GM20431 (cell line): ENCODE results near the gene PBX3.
"Not testable (repeated sequence)": the region's sequence is repeated elsewhere in the genome, so short reads cannot be mapped to it uniquely, and the experiment has no call there.

Experiments used
- in situ Hi-C: fragments of 300-500 bp; cut with MseI, MboI; formaldehyde crosslinking; loops from one replicate; pipeline ENCODE4 v1.15.0; 2020; ENCODE audit warnings: low sequenced_read_pairs; ENCODE audit not compliant: unreplicated experiment

PBX3 gene

DNA sequence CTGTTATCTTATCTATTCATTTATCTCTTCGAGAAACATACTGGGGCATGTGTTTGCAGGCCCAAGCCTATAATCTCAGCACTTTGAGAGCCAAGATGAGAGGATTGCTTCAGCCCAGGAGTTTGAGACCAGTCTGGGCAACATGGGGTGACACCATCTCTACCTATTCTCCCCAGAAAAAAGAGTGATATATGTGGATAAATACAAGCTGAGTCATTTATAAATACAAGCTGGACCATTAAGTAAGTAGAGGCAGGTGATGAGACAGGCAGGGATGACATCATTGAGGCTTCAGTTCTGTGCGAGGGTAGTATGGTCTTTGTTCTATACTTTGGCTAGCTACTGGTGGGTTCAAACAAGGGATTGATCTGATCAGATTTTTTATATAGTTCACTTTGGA lies 25.6 kb downstream of the PBX3 start:
- in situ Hi-C loops, result no loop called here

DNA sequence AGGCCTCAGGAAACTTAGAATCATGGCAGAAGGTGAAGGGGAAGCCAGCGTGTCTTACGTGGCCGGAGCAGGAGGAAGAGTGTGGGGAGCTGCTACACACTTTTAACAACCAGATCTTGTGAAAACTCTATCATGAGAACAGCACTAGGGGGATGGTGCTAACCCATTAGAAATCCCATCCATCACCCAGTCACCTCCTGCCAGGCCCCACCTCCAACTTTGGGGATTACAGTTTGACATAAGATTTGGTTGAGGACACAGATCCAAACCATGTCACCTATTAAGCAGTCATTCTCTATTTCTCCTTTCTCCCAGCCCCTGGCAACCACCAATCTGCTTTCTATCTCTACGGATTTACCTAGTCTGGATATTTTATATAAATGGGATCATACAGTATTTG lies 26.9 kb downstream of the PBX3 start:
- in situ Hi-C loops, result no loop called here

DNA sequence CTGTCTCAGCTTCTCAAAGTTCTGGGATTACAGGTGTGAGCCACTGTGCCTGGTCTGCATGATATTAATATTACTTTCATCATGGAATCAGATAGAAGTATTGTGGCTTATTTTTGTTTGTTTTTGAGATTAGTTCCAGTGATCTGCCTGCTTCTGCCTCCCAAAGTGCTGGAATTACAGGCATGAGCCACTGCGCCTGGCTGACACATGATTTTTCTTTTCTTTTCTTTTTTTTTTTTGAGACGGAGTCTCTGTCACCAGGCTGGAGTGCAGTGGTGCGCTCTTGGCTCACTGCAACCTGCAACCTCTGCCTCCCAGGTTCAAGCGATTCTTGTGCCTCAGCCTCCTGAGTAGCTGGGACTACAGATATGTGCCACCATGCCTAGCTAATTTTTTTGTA lies 29.6 kb downstream of the PBX3 start:
- in situ Hi-C loops, result not testable (repeated sequence)

DNA sequence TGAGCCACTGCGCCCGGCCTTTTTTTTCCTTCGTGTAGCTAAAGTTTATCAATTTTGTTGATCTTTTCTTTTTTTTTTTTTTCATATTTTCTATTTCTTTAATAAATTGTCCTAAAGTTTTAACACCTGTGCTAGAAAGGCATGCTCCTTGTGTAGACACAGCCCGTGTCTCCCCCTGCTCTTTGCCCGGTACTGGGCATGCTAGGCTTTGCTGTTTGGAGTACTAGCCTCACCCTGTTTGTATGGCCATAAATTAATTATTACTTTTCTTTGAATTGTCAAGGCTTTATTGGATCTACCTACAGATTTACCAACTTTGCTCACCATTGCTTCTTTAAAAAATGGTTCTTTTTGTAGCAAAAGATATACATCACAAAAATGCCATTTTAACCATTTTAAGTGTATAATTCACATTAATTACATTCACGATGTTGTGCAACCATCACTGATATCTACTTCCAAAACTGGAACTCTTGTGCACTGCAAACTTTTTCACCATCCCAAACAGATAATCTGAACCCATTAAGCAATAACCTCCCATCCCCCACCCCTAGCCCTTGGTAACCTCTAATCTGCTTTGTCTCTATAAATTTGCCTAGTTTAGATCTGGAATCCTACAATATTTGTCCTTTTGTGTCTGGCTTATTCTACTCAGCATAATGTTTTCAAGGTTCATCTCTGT lies 31.5 kb downstream of the PBX3 start:
- in situ Hi-C loops, result not testable (repeated sequence)

DNA sequence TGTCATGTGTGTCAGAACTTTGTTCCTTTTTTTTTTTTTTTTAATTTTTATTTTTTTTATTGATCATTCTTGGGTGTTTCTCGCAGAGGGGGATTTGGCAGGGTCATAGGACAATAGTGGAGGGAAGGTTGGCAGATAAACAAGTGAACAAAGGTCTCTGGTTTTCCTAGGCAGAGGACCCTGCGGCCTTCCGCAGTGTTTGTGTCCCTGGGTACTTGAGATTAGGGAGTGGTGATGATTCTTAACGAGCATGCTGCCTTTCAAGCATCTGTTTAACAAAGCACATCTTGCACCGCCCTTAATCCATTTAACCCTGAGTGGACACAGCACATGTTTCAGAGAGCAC lies 32.0 kb downstream of the PBX3 start:
- in situ Hi-C loops, result not testable (repeated sequence)

DNA sequence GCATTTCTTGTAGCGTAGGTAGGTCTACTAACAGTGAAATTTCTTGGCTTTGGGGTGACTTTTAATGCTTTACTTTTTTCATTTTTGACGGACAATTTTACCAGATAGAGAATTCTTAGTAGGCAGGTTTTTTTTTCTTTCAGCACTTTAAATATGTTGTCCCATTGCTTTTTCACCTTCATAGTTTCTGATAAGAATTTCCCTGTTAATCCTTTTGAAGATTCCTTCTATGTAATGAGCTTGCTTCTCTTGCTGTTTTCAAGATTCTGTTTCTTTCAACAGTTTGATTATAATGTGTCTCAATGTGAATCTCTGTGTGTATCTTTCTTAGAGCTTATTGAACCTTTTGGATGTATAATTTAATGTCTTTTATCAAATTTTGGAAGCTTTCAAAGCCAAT lies 35.5 kb downstream of the PBX3 start:
- in situ Hi-C loops, result no loop called here

DNA sequence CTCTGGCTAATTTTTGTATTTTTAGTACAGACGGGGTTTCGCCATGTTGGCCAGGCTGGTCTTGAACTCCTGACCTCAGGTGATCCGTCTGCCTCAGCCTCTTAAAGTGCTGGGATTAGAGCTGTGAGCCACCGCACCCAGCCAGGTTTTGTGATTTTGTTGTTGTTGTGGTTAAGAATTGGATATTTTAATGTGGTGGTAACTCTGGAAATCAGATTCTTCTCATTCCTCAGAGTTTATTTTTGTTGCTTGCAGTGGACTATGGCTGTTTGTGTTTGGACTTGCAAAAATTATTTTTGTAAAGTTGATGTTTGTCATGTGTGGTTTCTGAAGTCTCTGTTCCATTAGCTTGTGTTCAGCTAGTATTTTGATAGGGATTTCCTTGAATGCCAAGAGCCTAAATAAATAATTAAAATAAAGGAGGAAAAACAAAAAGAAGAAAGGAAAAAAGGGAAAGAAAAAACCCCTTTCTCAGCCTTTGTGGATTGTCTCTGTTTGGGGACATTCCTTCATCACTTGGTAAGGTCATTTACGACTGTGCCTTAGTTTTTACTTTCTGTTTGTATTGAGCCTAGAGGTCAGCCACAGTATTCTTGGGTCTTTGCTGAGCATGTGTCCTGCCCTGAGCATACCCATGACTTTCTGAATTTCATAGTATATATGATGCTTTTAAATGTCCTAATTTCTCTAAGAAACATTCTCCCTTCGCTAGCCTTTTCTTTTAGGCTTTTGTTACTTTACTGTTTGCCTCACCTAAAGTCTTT lies 37.3 kb downstream of the PBX3 start:
- in situ Hi-C loops, result no loop called here

DNA sequence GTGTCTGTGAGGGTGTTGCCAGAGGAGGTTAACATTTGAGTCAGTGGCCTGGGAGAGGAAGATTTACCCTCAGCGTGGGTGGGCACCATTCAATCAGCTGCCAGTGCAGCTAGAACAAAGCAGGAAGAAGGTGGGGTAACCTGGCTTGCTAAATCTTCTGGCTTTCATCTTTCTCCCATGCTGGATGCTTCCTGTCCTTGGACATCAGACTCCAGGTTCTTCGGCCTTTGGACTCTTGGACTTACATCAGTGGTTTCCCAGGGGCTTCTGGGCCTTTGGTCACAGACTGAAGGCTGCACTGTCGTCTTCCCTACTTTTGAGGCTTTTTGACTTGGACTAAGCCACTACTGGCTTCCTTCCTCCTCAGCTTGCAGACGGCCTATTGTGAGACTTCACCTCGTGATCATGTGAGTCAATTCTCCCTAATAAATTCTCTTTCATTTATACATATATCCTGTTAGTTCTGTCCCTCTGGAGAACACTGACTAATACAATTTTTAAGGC lies 38.1 kb downstream of the PBX3 start:
- in situ Hi-C loops, result no loop called here

DNA sequence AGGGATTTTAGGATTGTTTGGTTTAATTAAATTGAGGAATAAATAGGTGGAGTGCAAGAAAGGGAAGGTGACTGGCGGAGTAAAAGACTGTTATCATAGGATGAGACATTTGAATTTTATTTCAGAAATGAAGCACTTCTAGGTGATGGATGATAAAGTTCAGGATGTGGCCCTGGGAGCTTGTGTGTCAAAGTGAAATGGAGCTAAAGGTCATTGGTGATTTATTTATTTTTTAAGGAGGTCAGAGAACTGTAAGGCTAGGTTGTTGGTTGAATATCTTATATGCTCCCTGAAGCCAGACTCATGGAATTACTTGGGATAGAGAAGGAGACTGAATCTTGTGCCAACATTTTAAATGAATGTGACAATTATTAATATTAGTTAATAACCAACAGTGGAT lies 40.5 kb downstream of the PBX3 start:
- in situ Hi-C loops, result no loop called here

DNA sequence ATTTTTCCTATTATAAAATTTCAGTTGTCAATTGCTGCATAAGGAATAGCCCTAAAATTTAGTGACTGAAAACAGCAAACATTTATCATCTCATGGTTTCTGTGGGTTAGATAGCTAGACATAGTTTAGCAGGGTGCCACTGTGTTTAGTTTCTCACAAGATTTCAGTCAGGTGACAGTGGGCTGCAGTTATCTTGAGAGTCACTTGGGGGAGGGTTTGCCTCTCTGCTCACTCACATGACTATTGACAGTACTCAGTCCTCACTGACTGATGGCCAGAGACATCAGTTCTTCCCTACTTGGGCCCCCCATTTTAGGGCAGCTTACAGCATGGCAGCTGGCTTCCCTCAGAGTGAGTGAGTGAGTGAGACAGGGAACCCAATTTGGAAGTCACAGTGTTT lies 42.0 kb downstream of the PBX3 start:
- in situ Hi-C loops, result no loop called here

DNA sequence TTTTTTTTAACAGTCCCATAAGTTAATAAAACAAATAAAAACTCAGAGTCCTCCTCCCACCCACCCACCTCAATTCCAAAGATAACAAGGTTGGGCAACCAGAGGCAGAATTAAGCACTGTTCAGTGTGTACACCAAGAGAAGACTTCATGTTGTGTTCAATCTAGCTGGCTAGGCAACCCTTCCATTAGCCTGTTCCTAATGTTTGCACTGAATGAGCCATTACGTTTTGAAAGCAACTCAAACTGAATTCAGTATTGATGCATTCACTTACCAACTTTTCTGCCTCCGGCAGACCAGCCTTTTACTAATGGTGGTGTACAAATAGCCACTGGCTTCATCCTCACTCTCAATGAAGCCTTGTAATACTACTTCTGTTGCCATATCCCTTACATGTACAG lies 47.5 kb downstream of the PBX3 start:
- in situ Hi-C loops, result no loop called here

DNA sequence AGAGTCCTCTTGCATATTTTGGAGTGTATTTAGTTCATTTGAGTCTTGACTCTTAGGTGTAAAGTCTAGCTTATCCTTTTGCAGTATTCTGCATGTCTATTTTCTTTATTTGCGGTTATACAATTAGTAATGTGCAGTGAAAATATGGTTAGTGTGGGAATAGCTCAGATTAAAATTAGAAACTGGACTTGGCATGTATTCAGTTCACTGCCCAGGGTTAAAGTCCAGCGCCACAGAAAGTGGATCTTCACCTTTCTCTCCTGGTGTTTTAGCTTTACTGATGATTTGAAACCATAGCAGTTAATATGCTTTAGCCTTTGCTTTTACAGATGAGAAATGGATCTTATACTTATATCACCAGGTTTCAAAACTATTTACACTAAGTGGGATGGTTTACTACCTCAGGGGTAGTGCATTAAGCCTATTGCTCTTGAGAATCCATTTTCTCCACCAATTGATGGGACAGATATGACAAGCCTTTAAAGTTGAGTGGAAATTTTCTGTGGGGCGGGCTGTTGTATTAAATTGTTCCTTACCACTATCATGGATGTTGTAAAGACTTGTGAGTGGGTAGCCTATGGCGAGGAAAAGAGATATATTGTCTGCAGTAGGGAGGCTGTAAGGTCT lies 48.9 kb downstream of the PBX3 start:
- in situ Hi-C loops, result no loop called here

DNA sequence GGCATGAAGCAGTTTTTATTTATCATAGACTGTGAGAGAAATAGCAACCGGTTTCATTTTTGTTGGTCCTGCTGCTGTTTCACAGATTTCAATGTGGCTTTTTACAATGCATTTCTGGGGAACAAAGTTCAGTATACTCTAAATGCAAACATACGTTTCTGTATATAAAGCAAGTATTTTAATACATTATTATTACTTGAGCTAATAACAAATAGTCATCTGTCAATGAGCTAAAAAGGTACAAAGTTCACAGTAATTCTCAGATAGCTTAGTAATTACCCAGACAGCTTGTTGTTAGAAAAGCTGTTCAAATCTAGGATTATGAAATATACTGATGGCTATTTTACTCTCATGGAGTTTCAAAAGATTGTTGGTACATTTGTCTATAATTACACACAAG lies 50.8 kb downstream of the PBX3 start:
- in situ Hi-C loops, result no loop called here

DNA sequence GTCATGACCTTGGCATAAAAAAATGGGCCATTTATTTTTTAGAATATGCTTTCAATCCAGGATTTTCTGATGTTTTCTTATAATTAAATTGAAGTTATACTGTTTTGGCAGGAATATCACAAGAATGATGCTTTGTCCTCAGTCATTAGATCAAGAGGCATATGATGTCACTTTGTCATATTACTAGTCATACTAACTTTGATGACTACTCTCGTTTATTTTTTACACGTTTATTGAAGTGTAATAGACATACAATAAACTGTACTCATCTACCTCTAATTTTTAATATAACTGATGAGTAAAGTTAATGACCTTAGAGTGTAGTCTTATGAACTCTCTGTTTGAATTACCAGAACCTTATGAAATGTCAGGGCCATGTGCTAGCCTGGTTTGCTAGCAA lies 56.4 kb downstream of the PBX3 start:
- in situ Hi-C loops, result no loop called here

DNA sequence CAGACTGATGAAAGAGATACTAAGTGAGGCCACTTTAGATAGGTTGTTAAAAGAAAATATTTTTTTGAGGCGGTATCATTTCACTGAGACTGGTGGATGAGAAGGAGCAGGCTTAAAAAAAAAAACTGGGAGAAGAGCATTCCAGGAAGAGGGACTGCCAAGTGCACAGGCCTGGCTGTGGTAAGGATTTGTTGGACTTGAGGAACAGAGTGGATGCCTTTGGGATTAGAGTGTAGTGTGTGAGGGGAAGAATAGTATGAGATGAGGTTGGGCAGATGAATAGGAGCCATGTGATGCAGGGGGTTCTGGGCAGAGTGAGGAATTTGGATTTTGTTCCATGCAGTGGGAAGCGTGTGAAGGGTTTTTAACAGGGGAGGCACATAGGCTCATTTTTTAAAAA lies 57.9 kb downstream of the PBX3 start:
- in situ Hi-C loops, result no loop called here

DNA sequence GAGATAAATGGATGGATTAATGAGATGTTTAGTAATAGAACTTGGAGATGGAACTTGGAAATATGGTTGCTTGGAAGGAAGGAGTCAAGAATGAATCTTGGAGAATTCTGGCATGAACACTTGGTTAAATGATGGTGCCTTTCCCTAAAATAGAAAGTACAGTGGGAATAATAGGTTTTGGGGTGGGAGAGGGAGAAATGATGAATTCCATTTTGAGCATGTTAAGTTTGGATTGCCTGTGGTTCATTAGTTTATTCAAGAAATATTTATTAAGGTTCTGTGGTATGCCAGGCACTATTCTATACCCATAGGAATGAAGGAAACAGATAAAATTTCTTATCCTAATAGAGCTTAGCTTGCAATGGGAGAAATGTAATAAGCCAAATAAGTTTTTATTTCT lies 58.4 kb downstream of the PBX3 start:
- in situ Hi-C loops, result no loop called here

DNA sequence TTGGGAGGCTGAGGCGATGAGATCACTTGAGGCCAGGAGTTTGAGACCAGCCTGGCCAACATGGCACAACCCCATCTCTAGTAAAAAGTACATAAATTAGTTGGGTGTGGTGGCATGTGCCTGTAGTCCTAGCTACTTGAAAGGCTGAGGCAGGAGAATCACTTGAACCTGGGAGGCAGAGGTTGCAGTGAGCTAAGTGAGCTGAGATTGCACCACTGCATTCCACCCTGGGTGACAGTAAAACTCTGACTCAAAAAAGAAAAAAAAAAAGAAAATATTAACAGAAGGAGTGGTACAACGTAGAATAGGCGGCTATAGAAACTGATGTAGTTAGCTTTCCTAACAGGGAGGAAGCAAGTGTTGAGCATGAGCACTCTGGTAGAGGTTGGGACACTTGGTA lies 59.9 kb downstream of the PBX3 start:
- in situ Hi-C loops, result no loop called here

DNA sequence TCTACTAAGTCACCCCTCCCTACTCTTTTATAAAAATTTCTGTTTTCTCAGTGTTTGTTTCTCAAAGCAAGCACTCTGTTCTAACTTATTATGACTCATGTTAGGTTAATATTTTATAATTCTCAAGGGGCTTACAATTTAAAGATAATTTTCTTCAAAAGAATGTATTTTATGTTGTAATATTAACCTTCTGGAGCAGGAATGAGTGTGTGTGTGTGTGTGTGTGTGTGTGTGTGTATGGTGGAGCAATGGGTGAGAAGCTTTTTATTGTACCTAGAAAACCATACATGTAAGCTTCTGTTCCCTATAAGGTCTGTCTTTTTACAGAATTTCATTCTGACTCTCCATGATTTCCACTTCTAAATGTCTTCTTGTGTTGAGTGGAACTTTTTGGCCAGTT lies 63.0 kb downstream of the PBX3 start:
- in situ Hi-C loops, result no loop called here

DNA sequence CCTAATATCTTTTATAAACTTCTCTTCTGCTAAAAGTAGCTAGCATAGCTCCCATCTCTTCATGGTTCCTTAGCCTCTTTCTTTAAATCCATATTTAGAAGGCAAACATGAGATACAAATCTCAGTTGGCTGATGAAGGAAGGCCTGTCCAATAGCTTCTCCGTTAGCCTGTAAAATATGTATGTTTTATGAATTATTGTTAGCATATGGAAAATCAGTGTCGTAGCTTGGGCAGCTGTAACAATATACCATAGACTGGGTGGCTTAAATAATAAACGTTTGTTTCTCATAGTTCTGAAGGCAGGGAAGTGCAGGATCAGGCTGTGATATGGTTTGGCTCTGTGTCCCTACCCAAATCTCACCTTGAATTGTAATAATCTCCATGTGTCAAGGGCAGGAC lies 63.8 kb downstream of the PBX3 start:
- in situ Hi-C loops, result no loop called here

DNA sequence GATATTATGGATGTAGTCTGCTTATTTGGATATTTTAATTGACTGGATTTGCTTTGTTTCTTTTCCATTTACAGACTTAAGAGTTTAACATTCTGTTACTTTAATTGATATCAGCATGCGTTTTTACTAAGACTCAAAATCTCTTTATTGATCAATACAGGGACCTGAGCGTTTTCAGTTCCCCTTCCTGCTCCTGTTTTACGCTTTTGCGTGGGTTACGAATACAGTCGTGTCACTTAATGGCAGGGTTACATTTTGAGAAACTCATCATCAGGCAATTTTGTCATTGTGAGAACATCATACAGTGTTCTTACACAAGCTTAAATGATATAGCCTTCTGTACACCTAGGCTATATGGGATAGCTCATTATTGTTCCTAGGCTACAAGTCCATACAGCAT lies 65.2 kb downstream of the PBX3 start:
- in situ Hi-C loops, result no loop called here

DNA sequence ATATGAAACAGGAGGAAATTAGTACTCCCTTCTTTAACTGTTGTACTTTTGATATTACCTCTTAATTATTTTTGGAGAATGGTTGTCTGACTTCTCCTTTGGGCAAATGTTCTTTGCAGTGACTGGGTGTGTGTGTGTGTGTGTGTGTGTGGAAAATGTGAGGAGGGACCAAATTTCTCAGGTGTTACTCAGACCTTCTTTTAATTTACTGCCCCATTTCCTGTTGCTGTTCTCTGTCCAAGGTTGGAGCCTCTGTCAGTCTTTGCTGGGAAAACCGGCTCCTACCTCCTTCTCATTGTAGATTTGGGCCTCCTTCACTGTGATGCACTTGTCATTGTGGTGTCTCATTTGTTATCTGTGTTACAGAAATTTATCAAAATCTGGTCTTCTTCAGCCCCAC lies 68.4 kb downstream of the PBX3 start:
- in situ Hi-C loops, result no loop called here
